Large intestine (tissue), 3 donors: ENCODE measurements around the gene PRR13. TPM values are rescaled to one million over a fixed set of nuclear protein-coding genes. Genes with fewer than 3 reads are reported as not detected.
A peak's percentile ranks its signal among the peaks of the same experiment; 100 is the strongest.
"Not testable (repeated sequence)": the region's sequence is repeated elsewhere in the genome, so short reads cannot be mapped to it uniquely, and the experiment has no call there.

Experiments
- DNase-seq, 2 donors: peaks; one replicate each; pipeline versions ENCODE4 v3.0.0 to v3.0.0-alpha.2; 2013
- H3K27ac ChIP-seq: one replicate; pipeline ENCODE4 v1.5.1; 2013; ENCODE audit warnings: low read length
- H3K27me3 ChIP-seq: 2 replicates; pipeline ENCODE4 v1.6.1; 2013; ENCODE audit warnings: low read length; ENCODE audit not compliant: control insufficient read depth, insufficient read depth
- H3K36me3 ChIP-seq: 2 replicates; pipeline ENCODE4 v1.6.1; 2013; ENCODE audit warnings: low read length; ENCODE audit not compliant: control insufficient read depth, insufficient read depth
- H3K4me1 ChIP-seq: one replicate; pipeline ENCODE4 v1.6.1; 2013; ENCODE audit warnings: low read length; ENCODE audit not compliant: control insufficient read depth, insufficient read depth
- H3K4me3 ChIP-seq: one replicate; pipeline ENCODE4 v1.5.1; 2013; ENCODE audit warnings: low read length
- H3K9me3 ChIP-seq: one replicate; pipeline ENCODE4 v1.6.1; 2013; ENCODE audit warnings: mild to moderate bottlenecking, low read depth, low read length, moderate library complexity; ENCODE audit not compliant: control insufficient read depth
- WGBS: methylation state at CpG from one replicate; pipeline ENCODE4 v1.1.5; 2013; ENCODE audit warnings: low lambda C conversion rate; ENCODE audit not compliant: insufficient coverage; 5-methylcytosine and 5-hydroxymethylcytosine counted together
- polyA plus RNA-seq: library from polyadenylated mRNA; unstranded; fragments of 120-200 nt; gene quantifications from one replicate; pipeline ENCODE4 v1.2.1, GENCODE V29; 2013

Gene PRR13
- polyA plus RNA-seq, 1 donor = 409 TPM

- H3K4me1 ChIP-seq, H3K4me3 ChIP-seq, H3K9me3 ChIP-seq, H3K27me3 ChIP-seq, H3K27ac ChIP-seq, DNase-seq: not testable (repeated sequence)
- no CpG with 5 or more reads among the region's 2 CpGs for WGBS
- peaks cover 23% of the 10 kb centered on the region for H3K36me3 ChIP-seq
These were observed 25.7 kb upstream of the PRR13 start for GRCh38 chr12:53415752-53416389.

- 92% methylated on average over 4 of the region's 9 CpGs for WGBS
- DNase-seq, H3K27me3 ChIP-seq, H3K27ac ChIP-seq, H3K36me3 ChIP-seq, H3K9me3 ChIP-seq, H3K4me3 ChIP-seq: not testable (repeated sequence)
- peaks cover 14% of the 10 kb centered on the region for H3K4me1 ChIP-seq
These were observed 24.2 kb upstream of the PRR13 start for GRCh38 chr12:53417291-53417816.

DNA sequence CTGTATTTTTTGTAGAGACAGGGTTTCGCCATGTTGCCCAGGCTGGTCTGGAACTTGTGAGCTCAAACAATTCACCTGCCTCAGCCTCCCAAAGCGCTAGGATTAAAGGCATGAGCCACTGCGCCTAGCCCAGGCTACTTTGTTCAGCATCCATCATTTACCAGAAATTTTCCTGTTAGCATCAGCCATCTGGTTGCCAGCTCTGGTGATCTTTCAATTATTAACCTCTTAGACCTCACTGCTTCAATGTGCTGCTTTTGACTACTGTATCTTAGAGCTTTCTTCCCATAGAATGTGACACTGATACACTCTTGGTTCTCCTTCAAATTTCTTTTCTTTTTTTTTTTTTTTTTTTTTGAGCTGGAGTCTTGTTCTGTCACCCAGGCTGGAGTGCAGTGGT, 23.3 kb upstream of the PRR13 start:
- no peak for DNase-seq
- Histone ChIP-seq H3K9me3 (peaks cover 2% of the 10 kb centered on the region), H3K36me3 (peaks cover 6% of the 10 kb centered on the region), H3K27me3 (no peaks in the 10 kb centered on the region), H3K4me3 (no peak overlapping the region), H3K27ac (no peak overlapping the region), H3K4me1 (peaks cover 14% of the 10 kb centered on the region)
- WGBS = no CpG with 5 or more reads among the region's 3 CpGs

DNA sequence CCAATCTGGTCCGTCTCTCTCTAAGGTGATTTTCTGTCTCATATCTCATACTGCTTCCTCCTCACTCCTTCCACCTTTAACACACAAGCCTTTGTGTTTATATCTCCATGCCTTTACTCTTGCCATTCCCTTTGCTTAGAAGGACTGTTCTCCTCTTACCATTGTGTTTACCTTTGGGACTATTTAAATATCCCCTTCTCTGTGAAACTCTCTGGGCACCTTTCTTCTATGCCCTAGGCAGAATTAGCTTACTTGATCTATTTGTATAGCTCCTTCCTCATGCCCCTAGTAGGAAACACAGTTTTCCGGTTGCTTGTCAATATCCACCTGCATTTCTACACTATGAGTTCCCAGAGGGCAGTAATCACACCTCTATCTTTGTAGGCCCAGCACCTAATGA, 21.8 kb upstream of the PRR13 start:
- Histone ChIP-seq H3K27ac (no peak overlapping the region), H3K4me1 (peaks cover 25% of the 10 kb centered on the region)
- 44% methylated on average over 1 of the region's 2 CpGs for WGBS

DNA sequence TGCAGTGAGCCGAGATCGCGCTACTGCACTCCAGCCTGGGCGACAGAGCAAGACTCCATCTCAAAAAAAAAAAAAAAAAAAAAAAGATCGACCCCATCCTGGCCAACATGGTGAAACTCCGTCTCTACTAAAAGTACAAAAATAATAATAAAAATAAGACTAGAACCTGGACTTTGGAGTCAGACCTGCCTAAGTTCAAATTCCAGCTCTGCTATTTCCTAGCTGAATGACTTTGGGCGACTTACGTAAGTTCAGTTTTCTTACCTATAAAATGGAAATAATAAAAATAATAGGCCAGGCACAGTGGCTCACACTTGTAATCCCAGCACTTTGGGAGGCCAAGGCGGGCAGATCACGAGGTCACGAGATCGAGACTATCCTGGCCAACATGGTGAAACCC, 19.3 kb upstream of the PRR13 start:
- WGBS = no CpG with 5 or more reads among the region's 12 CpGs
- DNase-seq = peak in 1 of 2 donors; percentile 57

More for the DNA sequence above, 21.8 kb upstream of the PRR13 start:
- peaks cover under 1% of the 10 kb centered on the region for H3K36me3 ChIP-seq
- no peak overlapping the region for H3K4me3 ChIP-seq
- no peaks in the 10 kb centered on the region for H3K27me3 ChIP-seq
- DNase-seq = no peak
- peaks cover 2% of the 10 kb centered on the region for H3K9me3 ChIP-seq

DNA sequence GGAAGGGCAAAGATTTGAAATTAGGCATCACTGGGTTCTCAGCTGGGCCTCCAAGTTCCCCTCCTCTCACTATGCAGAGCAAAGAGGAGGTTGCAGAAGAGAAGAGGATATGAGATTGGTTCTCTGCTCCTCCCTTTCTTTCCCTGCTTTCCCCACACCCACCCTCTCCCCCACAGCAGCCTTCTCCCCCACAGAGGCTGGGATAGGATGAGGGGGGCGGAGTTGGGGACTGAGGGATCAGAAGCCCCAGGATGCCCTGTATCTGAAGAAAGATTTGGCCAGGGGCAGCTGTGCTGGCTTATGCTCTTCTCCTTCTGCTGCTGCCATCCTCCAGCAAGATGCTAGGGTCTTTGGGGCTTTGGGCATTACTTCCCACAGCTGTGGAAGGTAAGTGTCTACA, 17.9 kb upstream of the PRR13 start, which contains the start of gene AMHR2:
Gene AMHR2, plus strand, starts transcription at position 259 of the 400 bp plus-strand sequence. Its CDS starts 80 bp downstream, at position 339.
- H3K27ac ChIP-seq = peak within 1 kb of the TSS; percentile 41
- WGBS = no CpG with 5 or more reads among the region's 1 CpG

More for the DNA sequence above, 19.3 kb upstream of the PRR13 start:
- not testable (repeated sequence) for H3K4me3 ChIP-seq, H3K36me3 ChIP-seq, H3K9me3 ChIP-seq, H3K27me3 ChIP-seq, H3K27ac ChIP-seq
- peaks cover 40% of the 10 kb centered on the region for H3K4me1 ChIP-seq

DNA sequence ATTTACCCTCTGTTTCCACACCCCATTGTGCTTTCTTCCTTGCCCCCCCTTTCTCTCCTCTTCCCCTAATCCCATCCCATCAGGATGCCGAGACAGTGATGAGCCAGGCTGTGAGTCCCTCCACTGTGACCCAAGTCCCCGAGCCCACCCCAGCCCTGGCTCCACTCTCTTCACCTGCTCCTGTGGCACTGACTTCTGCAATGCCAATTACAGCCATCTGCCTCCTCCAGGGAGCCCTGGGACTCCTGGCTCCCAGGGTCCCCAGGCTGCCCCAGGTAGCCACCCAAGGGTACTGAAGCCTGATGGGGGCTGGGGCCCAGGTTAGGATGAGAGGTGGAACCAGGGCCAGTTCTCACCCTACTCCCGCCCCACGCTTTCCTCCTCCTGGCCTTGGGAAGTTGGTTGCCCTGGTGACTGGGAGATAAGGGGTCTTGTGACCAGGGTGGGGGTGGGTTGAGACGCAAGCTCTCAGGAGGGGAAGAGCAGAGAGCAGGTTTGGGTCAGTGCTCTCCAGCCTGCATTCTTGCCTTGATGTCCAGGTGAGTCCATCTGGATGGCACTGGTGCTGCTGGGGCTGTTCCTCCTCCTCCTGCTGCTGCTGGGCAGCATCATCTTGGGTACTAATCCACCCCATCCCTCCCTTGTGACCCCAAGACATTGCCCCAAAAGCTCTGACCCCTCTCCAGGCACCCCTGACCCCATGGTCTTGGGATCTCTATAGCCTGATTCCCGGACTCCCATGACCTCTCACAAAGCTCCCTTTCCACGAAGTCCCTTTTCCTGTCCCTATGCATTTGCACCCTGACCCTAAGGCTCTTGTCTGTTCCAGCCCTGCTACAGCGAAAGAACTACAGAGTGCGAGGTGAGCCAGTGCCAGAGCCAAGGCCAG, 16.7 kb upstream of the PRR13 start:
- 40% methylated on average over 1 of the region's 9 CpGs for WGBS
- Histone ChIP-seq H3K9me3 (peaks cover 2% of the 10 kb centered on the region), H3K4me1 (peaks cover 51% of the 10 kb centered on the region), H3K27me3 (no peaks in the 10 kb centered on the region), H3K4me3 (peak overlapping the region; percentile 14), H3K36me3 (no peaks in the 10 kb centered on the region), H3K27ac (peak overlapping the region; percentile 67)
- peak; percentile 84 to 90 for DNase-seq

More for the DNA sequence above, 17.9 kb upstream of the PRR13 start, which contains the start of gene AMHR2:
- no peaks in the 10 kb centered on the region for H3K27me3 ChIP-seq
- no peaks in the 10 kb centered on the region for H3K36me3 ChIP-seq
- no peak for DNase-seq
- H3K4me3 ChIP-seq = no peak within 1 kb of the TSS
- peaks cover 2% of the 10 kb centered on the region for H3K9me3 ChIP-seq
- peaks cover 48% of the 10 kb centered on the region for H3K4me1 ChIP-seq

DNA sequence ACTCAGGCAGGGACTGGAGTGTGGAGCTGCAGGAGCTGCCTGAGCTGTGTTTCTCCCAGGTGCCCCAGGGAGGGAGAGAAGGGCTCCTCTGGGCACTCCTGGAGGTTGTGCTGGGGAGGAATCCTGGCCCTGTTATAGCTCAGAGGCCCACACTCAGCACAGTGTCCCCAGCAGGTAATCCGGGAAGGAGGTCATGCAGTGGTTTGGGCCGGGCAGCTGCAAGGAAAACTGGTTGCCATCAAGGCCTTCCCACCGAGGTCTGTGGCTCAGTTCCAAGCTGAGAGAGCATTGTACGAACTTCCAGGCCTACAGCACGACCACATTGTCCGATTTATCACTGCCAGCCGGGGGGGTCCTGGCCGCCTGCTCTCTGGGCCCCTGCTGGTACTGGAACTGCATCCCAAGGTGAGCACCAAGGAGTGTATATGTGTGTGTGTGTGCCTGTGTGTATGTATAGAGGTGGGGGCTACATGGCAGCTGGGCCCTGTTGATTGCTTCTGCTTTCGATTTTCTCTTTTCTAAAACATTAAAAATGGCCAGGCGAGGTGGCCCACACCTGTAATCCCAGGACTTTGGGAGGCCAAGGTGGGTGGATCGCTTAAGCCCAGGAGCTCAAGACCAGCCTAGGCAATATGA, 15.9 kb upstream of the PRR13 start:
- H3K27ac ChIP-seq = peak overlapping the region; percentile 67
- H3K9me3 ChIP-seq = peaks cover 2% of the 10 kb centered on the region
- no peaks in the 10 kb centered on the region for H3K27me3 ChIP-seq
- H3K4me3 ChIP-seq = peak overlapping the region; percentile 14
- WGBS = no CpG with 5 or more reads among the region's 11 CpGs
- DNase-seq = peak in 1 of 2 donors; percentile 59
- H3K36me3 ChIP-seq = no peaks in the 10 kb centered on the region
- peaks cover 50% of the 10 kb centered on the region for H3K4me1 ChIP-seq

DNA sequence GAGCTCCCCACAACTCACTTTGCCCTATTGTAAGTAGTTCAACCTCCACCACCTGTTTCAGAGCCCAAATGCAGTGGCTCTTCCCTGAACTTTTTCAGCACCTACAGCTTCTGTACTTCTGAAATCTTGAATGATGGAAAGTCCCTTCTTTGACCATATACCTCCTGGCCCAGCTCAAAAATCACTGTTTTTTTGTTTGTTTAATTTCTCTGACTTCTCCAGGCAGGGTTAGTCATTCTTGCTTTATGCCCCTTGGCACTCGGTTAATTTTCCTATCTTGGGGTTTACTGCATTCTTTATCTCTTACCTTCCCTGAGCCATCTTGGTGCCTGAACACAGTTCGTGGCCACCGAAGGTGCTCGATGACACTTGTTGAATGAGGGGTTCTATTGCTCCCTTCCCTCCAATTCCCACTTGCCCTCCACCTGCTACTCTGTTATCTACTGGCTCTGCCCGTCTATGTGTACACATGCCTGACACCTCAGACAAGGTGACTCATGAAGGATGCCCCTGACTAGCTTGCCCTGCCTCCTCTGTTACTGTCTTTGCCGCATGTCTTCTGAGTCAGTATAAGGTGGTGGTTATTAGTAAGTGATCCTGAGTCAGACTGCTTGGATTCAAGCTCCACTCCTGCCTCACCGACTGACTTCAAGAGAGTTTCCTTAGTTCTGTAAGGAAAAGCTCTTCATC, 13.5 kb upstream of the PRR13 start:
- Histone ChIP-seq H3K9me3 (no peaks in the 10 kb centered on the region), H3K27ac (peak overlapping the region; percentile 59), H3K27me3 (no peaks in the 10 kb centered on the region), H3K4me3 (no peak overlapping the region), H3K4me1 (peaks cover 41% of the 10 kb centered on the region), H3K36me3 (peaks cover 3% of the 10 kb centered on the region)
- peak; percentile 70 to 85 for DNase-seq
- WGBS = 0% methylated on average over 1 of the region's 7 CpGs
